Endothelial cell of umbilical vein (primary cell): ENCODE measurements around the gene RAMAC.

Experiments
- MYC ChIP-seq: IDR thresholded peaks from one replicate; pipeline ENCODE4 v1.6.1; 2011; ENCODE audit warnings: mild to moderate bottlenecking, low read depth, low read length
- POLR2A ChIP-seq: IDR thresholded peaks from 2 replicates; pipeline ENCODE4 v1.6.1; 2012; ENCODE audit warnings: low read depth, mild to moderate bottlenecking, control low read depth, low read length
- TF ChIP-seq, protein P1 (sequence below), 2 donors: IDR thresholded peaks; 1 replicate in 1 of 2; 2 replicates in 1 of 2; pipeline ENCODE4 v1.5.1; 2011; ENCODE audit warnings: low read length in 2 of 2, mild to moderate bottlenecking in 2 of 2, moderate library complexity in 2 of 2, control low read depth in 1 of 2, inconsistent platforms in 1 of 2, low read depth in 1 of 2; ENCODE audit not compliant: insufficient read depth in 1 of 2; ENCODE audit errors: extremely low read depth in 1 of 2

GRCh38 chr15:82936966-82937711, 48.9 kb upstream of the RAMAC start:
- TF ChIP-seq, protein P1, sequence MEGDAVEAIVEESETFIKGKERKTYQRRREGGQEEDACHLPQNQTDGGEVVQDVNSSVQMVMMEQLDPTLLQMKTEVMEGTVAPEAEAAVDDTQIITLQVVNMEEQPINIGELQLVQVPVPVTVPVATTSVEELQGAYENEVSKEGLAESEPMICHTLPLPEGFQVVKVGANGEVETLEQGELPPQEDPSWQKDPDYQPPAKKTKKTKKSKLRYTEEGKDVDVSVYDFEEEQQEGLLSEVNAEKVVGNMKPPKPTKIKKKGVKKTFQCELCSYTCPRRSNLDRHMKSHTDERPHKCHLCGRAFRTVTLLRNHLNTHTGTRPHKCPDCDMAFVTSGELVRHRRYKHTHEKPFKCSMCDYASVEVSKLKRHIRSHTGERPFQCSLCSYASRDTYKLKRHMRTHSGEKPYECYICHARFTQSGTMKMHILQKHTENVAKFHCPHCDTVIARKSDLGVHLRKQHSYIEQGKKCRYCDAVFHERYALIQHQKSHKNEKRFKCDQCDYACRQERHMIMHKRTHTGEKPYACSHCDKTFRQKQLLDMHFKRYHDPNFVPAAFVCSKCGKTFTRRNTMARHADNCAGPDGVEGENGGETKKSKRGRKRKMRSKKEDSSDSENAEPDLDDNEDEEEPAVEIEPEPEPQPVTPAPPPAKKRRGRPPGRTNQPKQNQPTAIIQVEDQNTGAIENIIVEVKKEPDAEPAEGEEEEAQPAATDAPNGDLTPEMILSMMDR (IDR thresholded peaks at IDR 0.05; ENCODE audit: extremely low read depth in 1 of 2, insufficient read depth in 1 of 2, low read depth in 1 of 2, low read length in 2 of 2): no peak
- TF ChIP-seq MYC: no peak
- TF ChIP-seq POLR2A: no peak
